ENCODE results near the gene VPS41. TPM values are rescaled to one million over a fixed set of nuclear protein-coding genes. Genes with fewer than 3 reads are reported as not detected.
A peak's percentile ranks its signal among the peaks of the same experiment; 100 is the strongest.

Gene VPS41
- total RNA-seq, 1 donor from 2014 or later = 91.8 TPM

DNA sequence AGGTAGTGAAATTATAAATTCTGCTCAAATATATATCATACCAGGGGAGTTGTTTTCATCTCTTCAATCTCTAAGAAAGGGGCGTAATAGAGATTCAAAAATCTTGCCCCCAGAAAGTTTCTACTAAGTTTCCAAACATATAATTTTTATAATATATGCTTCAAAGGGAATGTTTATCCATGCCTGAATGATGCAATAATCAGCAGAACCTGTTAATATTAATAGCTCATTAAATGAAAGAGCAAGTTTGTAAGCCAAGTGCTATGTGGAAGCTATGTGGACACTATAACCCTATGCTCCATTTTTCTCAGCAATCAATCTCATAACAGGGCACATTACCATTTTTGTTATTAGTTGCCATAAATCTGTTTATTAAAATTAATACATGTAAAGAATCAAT is 25.3 kb downstream of the VPS41 start:
- DNase-seq (no peak), ATAC-seq (ENCODE audit: low read depth) (no peak)
- Mint-ChIP-seq H3K36me3 (ENCODE audit: low read depth) (peaks cover 33% of the 10 kb centered on the region), H3K4me1 (peaks cover 30% of the 10 kb centered on the region), H3K4me3 (no peak overlapping the region), H3K27ac (no peak overlapping the region), H3K27me3 (no peaks in the 10 kb centered on the region), H3K9me3 (no peaks in the 10 kb centered on the region)
- TF ChIP-seq, protein P1, sequence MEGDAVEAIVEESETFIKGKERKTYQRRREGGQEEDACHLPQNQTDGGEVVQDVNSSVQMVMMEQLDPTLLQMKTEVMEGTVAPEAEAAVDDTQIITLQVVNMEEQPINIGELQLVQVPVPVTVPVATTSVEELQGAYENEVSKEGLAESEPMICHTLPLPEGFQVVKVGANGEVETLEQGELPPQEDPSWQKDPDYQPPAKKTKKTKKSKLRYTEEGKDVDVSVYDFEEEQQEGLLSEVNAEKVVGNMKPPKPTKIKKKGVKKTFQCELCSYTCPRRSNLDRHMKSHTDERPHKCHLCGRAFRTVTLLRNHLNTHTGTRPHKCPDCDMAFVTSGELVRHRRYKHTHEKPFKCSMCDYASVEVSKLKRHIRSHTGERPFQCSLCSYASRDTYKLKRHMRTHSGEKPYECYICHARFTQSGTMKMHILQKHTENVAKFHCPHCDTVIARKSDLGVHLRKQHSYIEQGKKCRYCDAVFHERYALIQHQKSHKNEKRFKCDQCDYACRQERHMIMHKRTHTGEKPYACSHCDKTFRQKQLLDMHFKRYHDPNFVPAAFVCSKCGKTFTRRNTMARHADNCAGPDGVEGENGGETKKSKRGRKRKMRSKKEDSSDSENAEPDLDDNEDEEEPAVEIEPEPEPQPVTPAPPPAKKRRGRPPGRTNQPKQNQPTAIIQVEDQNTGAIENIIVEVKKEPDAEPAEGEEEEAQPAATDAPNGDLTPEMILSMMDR (IDR thresholded peaks at IDR 0.05) = no peak
- intact Hi-C loops (cut with micrococcal nuclease) = no loop called here
- ChIA-PET CTCF (no interaction called here), POLR2A (no interaction called here)

DNA sequence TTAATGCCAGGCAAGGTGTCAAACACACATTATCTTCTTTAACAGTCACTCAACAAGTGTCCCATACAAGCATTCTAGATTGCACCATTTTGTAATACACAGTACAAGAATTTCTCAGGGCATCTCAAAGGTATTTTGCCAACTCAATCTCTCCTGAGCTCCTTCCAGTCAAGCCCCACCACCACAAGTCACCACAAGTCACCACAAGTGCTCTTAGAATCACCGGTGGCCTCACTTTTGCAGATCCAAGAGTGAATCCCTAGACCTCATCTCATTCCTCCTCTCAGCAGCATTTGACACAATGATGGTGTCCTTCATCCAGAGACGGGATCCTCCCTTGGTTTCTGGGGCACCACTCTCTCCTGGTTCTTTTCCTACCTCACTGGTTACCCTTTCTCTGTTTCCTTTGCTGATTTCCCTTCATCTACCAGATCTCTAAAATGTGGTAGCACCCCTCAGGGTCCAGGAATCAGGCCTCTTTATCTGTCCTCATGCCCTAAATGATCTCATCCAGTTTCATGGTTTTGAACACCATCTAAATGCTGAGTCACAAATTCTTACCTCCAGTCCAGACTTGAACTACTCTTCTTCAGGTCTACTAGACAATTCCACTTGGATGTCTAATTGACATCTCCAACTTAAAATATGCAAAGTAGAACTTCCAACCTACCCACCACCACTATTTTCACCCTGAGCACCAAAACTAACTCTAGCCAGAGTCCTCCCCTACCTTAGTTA is 26.9 kb downstream of the VPS41 start:
- POLR2A ChIA-PET = interaction anchor here (0.8 kb wide), 1 partner anchor 12 kb away, joined by 3 read pairs; no protein-coding TSS in a partner anchor

DNA sequence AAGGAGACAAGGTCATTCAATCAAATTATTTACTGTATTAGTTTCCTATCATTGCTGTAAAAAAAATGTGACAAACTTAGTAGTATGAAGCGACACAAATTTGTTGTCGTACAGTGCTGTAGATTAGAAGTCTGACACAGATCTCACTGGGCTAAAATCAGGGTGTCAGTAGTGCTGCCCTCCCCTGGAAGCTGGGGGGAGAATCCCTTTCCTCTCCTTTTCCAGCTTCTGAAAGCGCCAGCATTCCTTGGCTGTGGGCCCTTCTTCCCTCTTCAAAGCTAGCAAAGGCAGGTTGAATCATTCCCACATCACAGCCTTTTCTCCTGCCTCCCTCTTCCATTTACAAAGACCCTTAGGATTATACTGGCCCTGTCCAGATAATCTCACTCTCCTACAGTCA is 28.0 kb downstream of the VPS41 start:
- no peak overlapping the region for H3K4me3 Mint-ChIP-seq
- no peaks in the 10 kb centered on the region for H3K9me3 Mint-ChIP-seq

More for the DNA sequence above, 26.9 kb downstream of the VPS41 start:
- ATAC-seq (ENCODE audit: low read depth) (no peak), DNase-seq (no peak)
- Mint-ChIP-seq H3K4me1 (peaks cover 39% of the 10 kb centered on the region), H3K9me3 (no peaks in the 10 kb centered on the region), H3K36me3 (ENCODE audit: low read depth) (peaks cover 18% of the 10 kb centered on the region), H3K4me3 (no peak overlapping the region), H3K27me3 (no peaks in the 10 kb centered on the region), H3K27ac (peak overlapping the region; percentile 13)
- CTCF ChIA-PET = no interaction called here
- TF ChIP-seq, protein P1 (IDR thresholded peaks at IDR 0.05) = no peak
- intact Hi-C loops (cut with micrococcal nuclease) = no loop called here

DNA sequence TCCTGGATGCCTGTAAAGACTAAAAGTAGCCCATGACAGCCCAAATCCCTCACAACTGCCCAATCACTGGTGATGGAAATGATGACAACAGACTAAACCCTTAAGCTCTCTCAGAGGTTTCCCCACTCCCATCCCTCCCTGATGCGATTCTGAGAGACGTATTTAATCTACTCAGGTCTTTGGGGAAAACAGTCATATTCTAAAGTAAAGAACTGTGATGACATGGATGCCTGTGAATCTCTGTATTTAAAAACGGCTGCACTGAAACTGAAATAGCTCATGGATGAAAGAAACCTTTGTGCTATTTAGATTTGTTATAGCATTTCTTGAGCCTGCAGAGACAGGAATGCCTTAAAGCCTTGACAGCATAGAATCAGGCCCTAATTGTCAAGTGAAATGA is 28.5 kb downstream of the VPS41 start:
- no peak for DNase-seq
- CTCF ChIA-PET = no interaction called here
- no peak for ATAC-seq (ENCODE audit: low read depth)

More for the DNA sequence above, 28.0 kb downstream of the VPS41 start:
- DNase-seq = no peak
- ChIA-PET POLR2A (interaction anchor here (0.8 kb wide), 1 partner anchor 11 kb away, joined by 3 read pairs; no protein-coding TSS in a partner anchor), CTCF (no interaction called here)
- Mint-ChIP-seq H3K4me1 (peaks cover 46% of the 10 kb centered on the region), H3K36me3 (ENCODE audit: low read depth) (peaks cover 13% of the 10 kb centered on the region), H3K27ac (peak overlapping the region; percentile 11), H3K27me3 (no peaks in the 10 kb centered on the region)
- TF ChIP-seq, protein P1 (IDR thresholded peaks at IDR 0.05) = no peak
- intact Hi-C loops (cut with micrococcal nuclease) = no loop called here
- ATAC-seq (ENCODE audit: low read depth) = no peak

DNA sequence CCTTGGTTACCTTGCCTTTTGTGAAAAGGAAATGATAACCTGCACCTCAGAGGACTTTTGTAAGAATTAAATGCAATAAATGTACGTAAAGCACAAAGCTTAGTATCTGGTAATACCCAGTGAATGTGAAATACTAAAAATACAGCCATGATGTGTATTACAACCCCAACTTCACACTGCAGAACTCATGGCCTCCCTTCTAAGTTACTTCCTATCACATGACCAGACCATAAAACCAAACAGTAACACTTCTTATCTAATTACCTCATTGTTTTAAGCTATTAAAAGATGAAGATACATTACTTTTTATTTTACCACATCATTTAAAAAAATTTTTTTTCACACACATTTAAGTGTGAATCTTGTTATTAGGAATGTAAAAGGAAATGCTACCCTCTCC is 29.0 kb downstream of the VPS41 start:
- Mint-ChIP-seq H3K36me3 (ENCODE audit: low read depth) (peaks cover 6% of the 10 kb centered on the region), H3K4me3 (no peak overlapping the region), H3K4me1 (peaks cover 53% of the 10 kb centered on the region), H3K9me3 (no peaks in the 10 kb centered on the region), H3K27me3 (no peaks in the 10 kb centered on the region), H3K27ac (peak overlapping the region; percentile 9)
- DNase-seq = no peak
- intact Hi-C loops (cut with micrococcal nuclease) = no loop called here
- ChIA-PET POLR2A (no interaction called here), CTCF (no interaction called here)
- TF ChIP-seq, protein P1 (IDR thresholded peaks at IDR 0.05) = no peak
- ATAC-seq (ENCODE audit: low read depth) = no peak

More for the DNA sequence above, 28.5 kb downstream of the VPS41 start:
- Mint-ChIP-seq H3K27ac (peak overlapping the region; percentile 9), H3K9me3 (no peaks in the 10 kb centered on the region), H3K4me3 (no peak overlapping the region), H3K27me3 (no peaks in the 10 kb centered on the region), H3K36me3 (ENCODE audit: low read depth) (peaks cover 9% of the 10 kb centered on the region), H3K4me1 (peaks cover 49% of the 10 kb centered on the region)
- POLR2A ChIA-PET = no interaction called here
- TF ChIP-seq, protein P1 (IDR thresholded peaks at IDR 0.05) = no peak
- intact Hi-C loops (cut with micrococcal nuclease) = no loop called here

All from activated B cell treated with CpG ODN at 0.5 μM for 24 hours (primary cell).